HFF-Myc (cell line): ENCODE results near the gene SERPINA12.

ENCODE experiments used
- DNase-seq: peaks from one replicate; pipeline ENCODE4 v3.0.0-alpha.2; 2011; ENCODE audit warnings: low read depth; ENCODE audit errors: extremely low read depth
- H3K4me3 ChIP-seq: replicated peaks from 2 replicates; pipeline ENCODE4 v1.5.1; 2011; ENCODE audit warnings: low read depth, mild to moderate bottlenecking, control low read depth, low read length
- CTCF ChIP-seq: IDR thresholded peaks from 2 replicates; pipeline ENCODE4 v1.5.1; 2012; ENCODE audit warnings: mild to moderate bottlenecking, low read depth, low read length, control low read depth; ENCODE audit errors: missing control alignments

The SERPINA12 gene

GRCh38 chr14:94494085-94494484, 15.2 kb downstream of the SERPINA12 start:
- TF ChIP-seq CTCF: no peak
- H3K4me3 ChIP-seq: no peak overlapping the region
- no peak for DNase-seq

GRCh38 chr14:94491511-94491910, 17.8 kb downstream of the SERPINA12 start:
- no peak for DNase-seq
- no peak overlapping the region for H3K4me3 ChIP-seq
- no peak for TF ChIP-seq CTCF

DNA sequence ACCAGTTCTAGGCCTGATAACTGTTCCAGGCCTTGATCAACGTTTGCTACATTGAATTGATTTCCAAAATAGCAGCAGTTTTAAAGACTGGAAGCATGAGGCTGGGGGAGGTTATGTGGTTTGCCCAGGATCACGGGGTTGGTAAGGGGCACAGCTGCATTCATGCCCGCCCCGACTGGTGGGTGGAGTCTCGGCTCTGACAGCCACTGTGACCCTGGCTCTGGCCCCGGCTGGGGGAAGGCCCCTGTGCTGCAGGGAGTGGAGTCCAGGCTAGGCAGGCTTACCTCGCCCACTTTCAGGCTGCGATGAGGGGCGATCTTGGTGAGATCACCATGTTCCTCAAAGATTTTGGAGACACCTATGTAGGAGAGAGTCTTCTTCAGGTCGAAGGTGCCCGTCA, 19.9 kb downstream of the SERPINA12 start:
- H3K4me3 ChIP-seq: no peak overlapping the region
- no peak for DNase-seq
- TF ChIP-seq CTCF: no peak

DNA sequence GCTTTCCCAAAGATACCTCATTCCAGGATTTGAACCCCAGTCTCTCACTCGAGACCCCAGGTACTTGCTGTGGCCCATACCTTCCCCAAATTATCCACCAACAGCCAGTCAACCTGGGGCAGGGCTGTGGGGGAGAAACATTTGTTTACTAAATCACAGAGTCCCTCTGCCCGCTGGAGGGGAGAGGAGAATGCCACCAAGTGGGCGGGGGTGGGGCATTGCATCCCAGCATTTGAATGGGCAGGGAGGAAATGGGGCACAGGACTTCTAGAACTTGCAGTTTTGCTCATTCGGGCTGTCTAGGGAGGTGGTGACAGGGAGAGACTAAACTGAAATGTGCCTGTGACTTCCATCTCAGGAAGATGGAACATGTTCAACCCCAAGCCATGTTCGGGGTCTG, 22.4 kb downstream of the SERPINA12 start:
- no peak overlapping the region for H3K4me3 ChIP-seq
- TF ChIP-seq CTCF: no peak

GRCh38 chr14:94485944-94486841, 23.1 kb downstream of the SERPINA12 start:
- DNase-seq: peak; percentile 10
- no peak overlapping the region for H3K4me3 ChIP-seq
- TF ChIP-seq CTCF: peak; percentile 98

More for the DNA sequence above, 22.4 kb downstream of the SERPINA12 start:
- DNase-seq: no peak

- no peak for TF ChIP-seq CTCF
- no peak for DNase-seq
- no peak overlapping the region for H3K4me3 ChIP-seq
Measured at GRCh38 chr14:94484481-94484880, 24.8 kb downstream of the SERPINA12 start.

DNA sequence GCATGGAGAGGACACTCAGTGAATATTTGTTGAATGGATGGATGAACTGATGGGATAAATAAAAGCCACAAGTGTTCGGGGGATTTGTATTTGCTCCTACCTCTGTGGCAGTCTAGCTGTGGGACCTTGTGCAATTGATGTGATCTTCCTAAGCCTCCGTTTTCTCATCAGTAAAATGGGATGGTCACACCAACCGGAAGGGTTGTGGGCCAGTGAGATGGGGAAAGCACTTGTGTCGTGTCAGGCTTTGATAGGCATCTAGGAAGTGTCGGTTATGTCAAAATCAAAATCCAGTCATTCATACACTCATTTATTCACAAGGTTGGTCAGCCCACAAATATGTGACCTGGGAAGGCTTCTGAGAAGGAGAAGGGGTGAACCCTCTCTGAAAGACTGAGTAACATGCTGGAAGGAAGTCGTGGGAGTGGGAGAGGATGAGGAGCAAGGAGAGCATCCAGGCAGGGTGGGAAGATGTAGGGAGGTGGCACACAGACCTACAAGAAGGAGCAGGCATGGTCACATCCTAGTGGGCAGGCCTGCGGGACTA, 25.5 kb downstream of the SERPINA12 start:
- no peak for TF ChIP-seq CTCF
- H3K4me3 ChIP-seq: no peak overlapping the region
- DNase-seq: no peak
